SIG-M5 treated with dmso at 0.1 percent for 504 hours (cell line): ENCODE measurements around the gene TSPAN16.
A peak's percentile ranks its signal among the peaks of the same experiment; 100 is the strongest.
"Not testable (repeated sequence)": the region's sequence is repeated elsewhere in the genome, so short reads cannot be mapped to it uniquely, and the experiment has no call there.

Source experiments
- DNase-seq: peaks from one replicate; lab custom pipeline; 2025; ENCODE audit not compliant: unreplicated experiment; lab: John Stamatoyannopoulos, UW

The TSPAN16 gene

GRCh38 chr19:11306337-11306736 lies 10.4 kb downstream of the TSPAN16 start:
- DNase-seq, result no peak

- peak; percentile 70 for DNase-seq
Observed at GRCh38 chr19:11320278-11320995, 24.5 kb downstream of the TSPAN16 start.

GRCh38 chr19:11321191-11322126 lies 25.5 kb downstream of the TSPAN16 start:
- no peak for DNase-seq

GRCh38 chr19:11322269-11323024 lies 26.5 kb downstream of the TSPAN16 start:
- DNase-seq, result peak; percentile 66

- DNase-seq, result no peak
Observed at GRCh38 chr19:11323601-11324078, 27.7 kb downstream of the TSPAN16 start.

- peak; percentile 99 for DNase-seq
Observed at GRCh38 chr19:11324079-11324661, 28.2 kb downstream of the TSPAN16 start.

GRCh38 chr19:11324748-11325389 lies 28.9 kb downstream of the TSPAN16 start:
- DNase-seq, result no peak

GRCh38 chr19:11325544-11325943 lies 29.6 kb downstream of the TSPAN16 start:
- no peak for DNase-seq

GRCh38 chr19:11330127-11330526 lies 34.2 kb downstream of the TSPAN16 start:
- DNase-seq, result no peak

- DNase-seq, result no peak
Observed at GRCh38 chr19:11331502-11331901, 35.5 kb downstream of the TSPAN16 start.

- DNase-seq, result no peak
Observed at GRCh38 chr19:11332822-11333221, 36.9 kb downstream of the TSPAN16 start.

- DNase-seq, result not testable (repeated sequence)
Observed at GRCh38 chr19:11333838-11334237, 37.9 kb downstream of the TSPAN16 start.

GRCh38 chr19:11335449-11336146 lies 39.6 kb downstream of the TSPAN16 start:
- no peak for DNase-seq

- DNase-seq, result no peak
Observed at GRCh38 chr19:11337080-11337479, 41.1 kb downstream of the TSPAN16 start.

- no peak for DNase-seq
Observed at GRCh38 chr19:11338121-11338520, 42.2 kb downstream of the TSPAN16 start.

- peak; percentile 47 for DNase-seq
Observed at GRCh38 chr19:11338569-11339253, 42.8 kb downstream of the TSPAN16 start.

GRCh38 chr19:11339254-11340098 lies 43.5 kb downstream of the TSPAN16 start, which contains the start of gene RAB3D:
Gene RAB3D, minus strand, starts transcription at chr19:11339657. Its CDS starts 2,258 bp downstream, at chr19:11337399.
- DNase-seq, result peak; percentile 94

- DNase-seq, result not testable (repeated sequence)
Observed at GRCh38 chr19:11340099-11340467, 44.1 kb downstream of the TSPAN16 start.
